ENCODE data around the gene ICAM5.
"Not testable (repeated sequence)": the region's sequence is repeated elsewhere in the genome, so short reads cannot be mapped to it uniquely, and the experiment has no call there.

The ICAM5 gene

GRCh38 chr19:10320602-10321416, 31.1 kb downstream of the ICAM5 start:
- no peak for DNase-seq (ENCODE audit: low read depth in 2 of 2)

GRCh38 chr19:10321417-10321797, 31.7 kb downstream of the ICAM5 start:
- no peak for DNase-seq (ENCODE audit: low read depth in 2 of 2)

- no peak for DNase-seq (ENCODE audit: low read depth in 2 of 2)
These were observed 32.4 kb downstream of the ICAM5 start for GRCh38 chr19:10321874-10322835.

- DNase-seq (ENCODE audit: low read depth in 2 of 2), result no peak
These were observed 36.0 kb downstream of the ICAM5 start for GRCh38 chr19:10325732-10326131.

GRCh38 chr19:10327793-10328192, 38.0 kb downstream of the ICAM5 start:
- no peak for DNase-seq (ENCODE audit: low read depth in 2 of 2)

GRCh38 chr19:10328558-10329429, 39.0 kb downstream of the ICAM5 start:
- DNase-seq (ENCODE audit: low read depth in 2 of 2), result no peak

- no peak for DNase-seq (ENCODE audit: low read depth in 2 of 2)
These were observed 39.8 kb downstream of the ICAM5 start for GRCh38 chr19:10329555-10329954.

- no peak for DNase-seq (ENCODE audit: low read depth in 2 of 2)
These were observed 42.6 kb downstream of the ICAM5 start for GRCh38 chr19:10332158-10332964.

- DNase-seq (ENCODE audit: low read depth in 2 of 2), result peak; percentile 98 to 99
These were observed 43.4 kb downstream of the ICAM5 start, which contains the start of gene RAVER1 for GRCh38 chr19:10332965-10333757. Gene RAVER1 (minus strand): TSS chr19:10333529. CDS start chr19:10333507, 22 bp downstream.

- no peak for DNase-seq (ENCODE audit: low read depth in 2 of 2)
These were observed 44.2 kb downstream of the ICAM5 start for GRCh38 chr19:10333758-10334587.

GRCh38 chr19:10334588-10335351, 45.0 kb downstream of the ICAM5 start:
- peak; percentile 46 to 73 for DNase-seq (ENCODE audit: low read depth in 2 of 2)

GRCh38 chr19:10335352-10335985, 45.7 kb downstream of the ICAM5 start:
- no peak for DNase-seq (ENCODE audit: low read depth in 2 of 2)

GRCh38 chr19:10336725-10337124, 47.0 kb downstream of the ICAM5 start:
- not testable (repeated sequence) for DNase-seq (ENCODE audit: low read depth in 2 of 2)

- DNase-seq (ENCODE audit: low read depth in 2 of 2), result no peak
These were observed 49.2 kb downstream of the ICAM5 start for GRCh38 chr19:10338940-10339339.

- DNase-seq (ENCODE audit: low read depth in 2 of 2), result peak; percentile 63 to 64
These were observed 49.7 kb downstream of the ICAM5 start, which contains the start of gene ICAM3 for GRCh38 chr19:10339380-10339960. Gene ICAM3 (minus strand): TSS chr19:10339624. CDS start chr19:10339614, 10 bp downstream.

- no peak for DNase-seq (ENCODE audit: low read depth in 2 of 2)
These were observed 50.2 kb downstream of the ICAM5 start for GRCh38 chr19:10339977-10340376.

- DNase-seq (ENCODE audit: low read depth in 2 of 2), result no peak
These were observed 53.7 kb downstream of the ICAM5 start for GRCh38 chr19:10343495-10343894.
